WTC11 (cell line): ENCODE measurements around the gene FAXDC2. TPM values are rescaled to one million over a fixed set of nuclear protein-coding genes. Genes with fewer than 3 reads are reported as not detected.

Experiments
- ATAC-seq: fragments of 200-7000 bp; cut with Tn5 transposase; 2 replicates; pipeline ENCODE4 v1.10.0; 2021; ENCODE audit warnings: mild to moderate bottlenecking, moderate library complexity
- CTCF ChIA-PET: fragments of 300-600 bp; sonication (Branson Sonifier 250); formaldehyde crosslinking; loops from one replicate; lab custom pipeline; 2021; ENCODE audit warnings: antibody characterized with exemption; lab: Charles Lee
- POLR2A ChIA-PET: fragments of 350-600 bp; sonication (Branson Sonifier 250); formaldehyde crosslinking; loops from one replicate; lab custom pipeline; 2021; ENCODE audit warnings: antibody characterized with exemption; lab: Charles Lee
- DNase-seq: peaks from one replicate; pipeline ENCODE4 v3.0.0; 2021; ENCODE audit warnings: low spot score
- H3K27ac Mint-ChIP-seq: 2 replicates; pipeline ENCODE4 v1.8.0; 2021; ENCODE audit warnings: mixed read lengths
- H3K27me3 Mint-ChIP-seq: 2 replicates; pipeline ENCODE4 v1.8.0; 2021; ENCODE audit warnings: low read depth, mild to moderate bottlenecking, moderate library complexity, mixed read lengths
- H3K36me3 Mint-ChIP-seq: 2 replicates; pipeline ENCODE4 v1.8.0; 2021; ENCODE audit warnings: mixed read lengths
- H3K4me1 Mint-ChIP-seq: 2 replicates; pipeline ENCODE4 v1.8.0; 2022; ENCODE audit warnings: mixed read lengths
- H3K4me3 Mint-ChIP-seq: 2 replicates; pipeline ENCODE4 v1.8.0; 2021; ENCODE audit warnings: mild to moderate bottlenecking, moderate library complexity, mixed read lengths
- H3K9me3 Mint-ChIP-seq: 2 replicates; pipeline ENCODE4 v1.8.0; 2021; ENCODE audit warnings: mixed read lengths
- CBFB ChIP-seq: sonication (generic); formaldehyde crosslinking; IDR thresholded peaks from 2 replicates; pipeline ENCODE4 v1.8.1; 2022; ENCODE audit warnings: mild to moderate bottlenecking, low read depth, missing genetic modification reagents
- CDX4 ChIP-seq: fragments of 250-450 bp; sonication (Bioruptor Pico); IDR thresholded peaks from 2 replicates; pipeline ENCODE4 v1.9.0; 2021; ENCODE audit warnings: moderate library complexity, mild to moderate bottlenecking, inconsistent platforms, borderline replicate concordance
- CREB1 ChIP-seq: sonication (generic); formaldehyde crosslinking; IDR thresholded peaks from 2 replicates; pipeline ENCODE4 v1.8.0; 2023; ENCODE audit warnings: mild to moderate bottlenecking, missing genetic modification reagents
- ELF4 ChIP-seq: sonication (generic); formaldehyde crosslinking; IDR thresholded peaks from 2 replicates; pipeline ENCODE4 v1.8.1; 2022; ENCODE audit warnings: low read depth, mild to moderate bottlenecking, moderate library complexity, missing genetic modification reagents
- ERG ChIP-seq: fragments of 250-450 bp; sonication (Bioruptor Pico); IDR thresholded peaks from 2 replicates; pipeline ENCODE4 v1.8.0; 2021; ENCODE audit warnings: mild to moderate bottlenecking
- HMGXB4 ChIP-seq: sonication (generic); formaldehyde crosslinking; IDR thresholded peaks from 2 replicates; pipeline ENCODE4 v1.8.1; 2023; ENCODE audit warnings: mild to moderate bottlenecking, moderate library complexity, missing genetic modification reagents
- IRF1 ChIP-seq: sonication (generic); formaldehyde crosslinking; IDR thresholded peaks from 2 replicates; pipeline ENCODE4 v1.8.0; 2023; ENCODE audit warnings: missing genetic modification reagents
- JAZF1 ChIP-seq: fragments of 250-450 bp; sonication (Bioruptor Pico); IDR thresholded peaks from 2 replicates; pipeline ENCODE4 v1.9.0; 2021; ENCODE audit warnings: moderate library complexity, mild to moderate bottlenecking, inconsistent platforms
- MLX ChIP-seq: sonication (generic); formaldehyde crosslinking; IDR thresholded peaks from 2 replicates; pipeline ENCODE4 v1.8.1; 2023; ENCODE audit warnings: mild to moderate bottlenecking, missing genetic modification reagents, moderate library complexity
- MYBL2 ChIP-seq: sonication (generic); formaldehyde crosslinking; IDR thresholded peaks from 2 replicates; pipeline ENCODE4 v1.8.1; 2023; ENCODE audit warnings: mild to moderate bottlenecking, moderate library complexity, missing genetic modification reagents
- NR2C2 ChIP-seq: sonication (generic); formaldehyde crosslinking; IDR thresholded peaks from 2 replicates; pipeline ENCODE4 v1.8.0; 2022; ENCODE audit warnings: mild to moderate bottlenecking, missing genetic modification reagents
- NR3C1 ChIP-seq: sonication (generic); formaldehyde crosslinking; conservative IDR thresholded peaks from 2 replicates; pipeline ENCODE4 v1.8.1; 2023; ENCODE audit warnings: low read depth, mild to moderate bottlenecking, missing genetic modification reagents
- PREB ChIP-seq: sonication (generic); formaldehyde crosslinking; IDR thresholded peaks from 2 replicates; pipeline ENCODE4 v1.8.1; 2022; ENCODE audit warnings: mild to moderate bottlenecking, missing genetic modification reagents, moderate library complexity, borderline replicate concordance
- ZBTB43 ChIP-seq: sonication (generic); formaldehyde crosslinking; IDR thresholded peaks from 2 replicates; pipeline ENCODE4 v1.8.1; 2023; ENCODE audit warnings: mild to moderate bottlenecking, missing genetic modification reagents
- ZNF232 ChIP-seq: sonication (generic); formaldehyde crosslinking; IDR thresholded peaks from 2 replicates; pipeline ENCODE4 v1.8.0; 2022; ENCODE audit warnings: mild to moderate bottlenecking, missing genetic modification reagents
- ZNF263 ChIP-seq: sonication (generic); formaldehyde crosslinking; IDR thresholded peaks from 2 replicates; pipeline ENCODE4 v1.8.1; 2022; ENCODE audit warnings: low read depth, mild to moderate bottlenecking, moderate library complexity, missing genetic modification reagents
- ZNF396 ChIP-seq: fragments of 250-450 bp; sonication (Bioruptor Pico); IDR thresholded peaks from 2 replicates; pipeline ENCODE4 v1.8.0; 2021; ENCODE audit warnings: mild to moderate bottlenecking, moderate library complexity, borderline replicate concordance
- total RNA-seq: library from RNA; stranded (reverse); gene quantifications from 3 replicates; pipeline ENCODE4 v1.2.3, GENCODE V29; 2021

Gene FAXDC2
- total RNA-seq, 1 experiment from 2014 or later, result 3.9 TPM

- Mint-ChIP-seq H3K9me3 (peaks cover 2% of the 10 kb centered on the region), H3K36me3 (peaks cover 82% of the 10 kb centered on the region), H3K4me1 (no peaks in the 10 kb centered on the region), H3K4me3 (no peak overlapping the region), H3K27ac (no peak overlapping the region), H3K27me3 (no peaks in the 10 kb centered on the region)
- ATAC-seq, result no peak
- ChIA-PET CTCF (no interaction called here), POLR2A (interaction anchor here (0.6 kb wide), 1 partner anchor 14 kb away, joined by 3 read pairs; no protein-coding TSS in a partner anchor)
- no peak for TF ChIP-seq ZBTB43 (CRISPR knock-in tag)
- no peak for TF ChIP-seq NR2C2 (CRISPR knock-in tag)
- TF ChIP-seq ERG (CRISPR knock-in tag), result no peak
- no peak for TF ChIP-seq ZNF263 (CRISPR knock-in tag)
- no peak for TF ChIP-seq PREB (CRISPR knock-in tag)
- no peak for TF ChIP-seq HMGXB4 (CRISPR knock-in tag)
- no peak for TF ChIP-seq CDX4 (CRISPR knock-in tag)
- DNase-seq, result no peak
These were observed 42.0 kb upstream of the FAXDC2 start for GRCh38 chr5:154892369-154892771.

GRCh38 chr5:154885439-154885838 lies 35.0 kb upstream of the FAXDC2 start:
- Mint-ChIP-seq H3K27me3 (no peaks in the 10 kb centered on the region; the same call in 1 of the 2 replicates), H3K27ac (no peak overlapping the region), H3K4me1 (peaks cover 7% of the 10 kb centered on the region), H3K4me3 (no peak overlapping the region), H3K9me3 (peaks cover 42% of the 10 kb centered on the region), H3K36me3 (peaks cover 74% of the 10 kb centered on the region)
- TF ChIP-seq CBFB (CRISPR knock-in tag) (no peak), CREB1 (CRISPR knock-in tag) (no peak)
- DNase-seq (no peak), ATAC-seq (no peak)
- CTCF ChIA-PET, result interaction anchor here (0.6 kb wide), 1 partner anchor 23 kb away, joined by 3 read pairs; no protein-coding TSS in a partner anchor
- POLR2A ChIA-PET, result no interaction called here

GRCh38 chr5:154884424-154884823 lies 34.0 kb upstream of the FAXDC2 start:
- ATAC-seq (peak; percentile 77), DNase-seq (peak; percentile 25)
- Mint-ChIP-seq H3K36me3 (peaks cover 76% of the 10 kb centered on the region), H3K27me3 (no peaks in the 10 kb centered on the region; the same call in 1 of the 2 replicates), H3K4me1 (peaks cover 7% of the 10 kb centered on the region), H3K27ac (no peak overlapping the region), H3K9me3 (peaks cover 51% of the 10 kb centered on the region), H3K4me3 (no peak overlapping the region)
- ChIA-PET CTCF (no interaction called here), POLR2A (no interaction called here)
- no peak for TF ChIP-seq ELF4 (CRISPR knock-in tag)
- no peak for TF ChIP-seq JAZF1 (CRISPR knock-in tag)
- no peak for TF ChIP-seq NR3C1 (CRISPR knock-in tag)
- TF ChIP-seq ZNF396 (CRISPR knock-in tag), result no peak
- no peak for TF ChIP-seq MLX
- no peak for TF ChIP-seq ZNF232 (CRISPR knock-in tag)
- TF ChIP-seq MYBL2 (CRISPR knock-in tag), result no peak
- TF ChIP-seq IRF1 (CRISPR knock-in tag), result no peak
